HG03432 (cell line): ENCODE results near the gene RANBP17.

Experiments
- ATAC-seq: cut with Tn5 transposase; IDR thresholded peaks from one replicate; pipeline ENCODE4 v1.9.1; 2021; ENCODE audit warnings: mild to moderate bottlenecking, moderate library complexity; ENCODE audit not compliant: unreplicated experiment

RANBP17 gene

GRCh38 chr5:171226096-171226754, 364.4 kb downstream of the RANBP17 start:
- no peak for ATAC-seq

- ATAC-seq: no peak
Measured at GRCh38 chr5:171226864-171227263, 365.0 kb downstream of the RANBP17 start.

- no peak for ATAC-seq
Measured at GRCh38 chr5:171236651-171237050, 374.8 kb downstream of the RANBP17 start.

- ATAC-seq: no peak
Measured at GRCh38 chr5:171242521-171242920, 380.7 kb downstream of the RANBP17 start.

GRCh38 chr5:171246231-171246630, 384.4 kb downstream of the RANBP17 start:
- no peak for ATAC-seq

GRCh38 chr5:171249460-171249859, 387.6 kb downstream of the RANBP17 start:
- no peak for ATAC-seq

- ATAC-seq: no peak
Measured at GRCh38 chr5:171250738-171251137, 388.9 kb downstream of the RANBP17 start.

GRCh38 chr5:171251519-171251918, 389.7 kb downstream of the RANBP17 start:
- no peak for ATAC-seq

GRCh38 chr5:171252674-171253073, 390.9 kb downstream of the RANBP17 start:
- no peak for ATAC-seq

- ATAC-seq: no peak
Measured at GRCh38 chr5:171258737-171259415, 397.1 kb downstream of the RANBP17 start.

- no peak for ATAC-seq
Measured at GRCh38 chr5:171261361-171261760, 399.5 kb downstream of the RANBP17 start.

- no peak for ATAC-seq
Measured at GRCh38 chr5:171261904-171262303, 400.1 kb downstream of the RANBP17 start.

GRCh38 chr5:171263181-171263580, 401.4 kb downstream of the RANBP17 start:
- no peak for ATAC-seq

GRCh38 chr5:171264843-171265242, 403.0 kb downstream of the RANBP17 start:
- no peak for ATAC-seq

GRCh38 chr5:171268700-171269620, 407.1 kb downstream of the RANBP17 start:
- no peak for ATAC-seq

GRCh38 chr5:171269717-171270116, 407.9 kb downstream of the RANBP17 start:
- no peak for ATAC-seq

GRCh38 chr5:171270136-171270535, 408.3 kb downstream of the RANBP17 start:
- ATAC-seq: no peak

- ATAC-seq: no peak
Measured at GRCh38 chr5:171271798-171272197, 410.0 kb downstream of the RANBP17 start.

- no peak for ATAC-seq
Measured at GRCh38 chr5:171272996-171273970, 411.5 kb downstream of the RANBP17 start.

- no peak for ATAC-seq
Measured at GRCh38 chr5:171275841-171276544, 414.2 kb downstream of the RANBP17 start.
